ENCODE measurements around the gene CNNM4.

The CNNM4 gene

DNA sequence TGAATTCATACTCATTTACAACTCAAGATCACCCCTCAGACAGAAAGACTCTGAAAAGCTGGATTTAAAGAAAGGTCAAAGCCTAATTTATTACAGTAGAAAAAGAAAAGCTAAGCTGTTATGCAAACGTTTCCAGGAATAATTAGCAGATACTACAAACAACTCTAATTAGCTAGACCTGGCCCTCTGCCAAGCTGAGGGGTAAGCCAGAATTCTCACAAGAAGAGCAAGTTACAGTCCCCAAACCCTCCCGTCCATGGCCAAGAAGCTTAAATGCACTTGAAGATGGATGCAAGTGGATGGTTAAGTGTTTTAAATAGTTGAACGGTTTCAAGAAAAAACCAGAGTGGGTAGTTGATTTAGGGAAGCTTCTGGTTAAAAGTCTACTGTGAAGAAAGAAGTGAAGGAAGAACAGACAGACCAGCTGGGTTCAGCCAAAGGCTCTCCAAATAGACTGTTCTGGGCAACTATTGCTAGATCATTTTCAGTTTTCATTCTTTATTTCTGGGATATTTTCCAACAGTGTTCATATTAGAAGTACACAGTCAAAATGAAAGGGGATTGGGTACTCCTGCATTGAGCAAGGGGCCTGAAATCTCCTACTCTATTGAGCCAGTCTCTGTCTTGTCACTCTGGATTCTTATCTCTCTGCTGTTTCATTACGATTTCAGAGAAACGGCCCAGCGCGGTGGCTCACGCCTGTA lies 25.7 kb upstream of the CNNM4 start:
- ATAC-seq, result no peak
- TF ChIP-seq ZFP3 (CRISPR knock-in tag; IDR thresholded peaks at IDR 0.05) (no peak), ZFP30 (CRISPR knock-in tag; IDR thresholded peaks at IDR 0.05) (no peak), CSDC2 (CRISPR knock-in tag; IDR thresholded peaks at IDR 0.05) (no peak), BACH2 (CRISPR knock-in tag; IDR thresholded peaks at IDR 0.05; ENCODE audit: borderline replicate concordance) (no peak), ZC3H10 (CRISPR knock-in tag; IDR thresholded peaks at IDR 0.05) (no peak), RARB (CRISPR knock-in tag; IDR thresholded peaks at IDR 0.05) (no peak), TCF4 (CRISPR knock-in tag; IDR thresholded peaks at IDR 0.05; ENCODE audit: borderline replicate concordance) (no peak), ZNF565 (CRISPR knock-in tag; conservative IDR thresholded peaks at IDR 0.05; ENCODE audit: low read depth) (no peak), ISL1 (CRISPR knock-in tag; IDR thresholded peaks at IDR 0.05) (no peak)
- TF ChIP-seq, protein P1, sequence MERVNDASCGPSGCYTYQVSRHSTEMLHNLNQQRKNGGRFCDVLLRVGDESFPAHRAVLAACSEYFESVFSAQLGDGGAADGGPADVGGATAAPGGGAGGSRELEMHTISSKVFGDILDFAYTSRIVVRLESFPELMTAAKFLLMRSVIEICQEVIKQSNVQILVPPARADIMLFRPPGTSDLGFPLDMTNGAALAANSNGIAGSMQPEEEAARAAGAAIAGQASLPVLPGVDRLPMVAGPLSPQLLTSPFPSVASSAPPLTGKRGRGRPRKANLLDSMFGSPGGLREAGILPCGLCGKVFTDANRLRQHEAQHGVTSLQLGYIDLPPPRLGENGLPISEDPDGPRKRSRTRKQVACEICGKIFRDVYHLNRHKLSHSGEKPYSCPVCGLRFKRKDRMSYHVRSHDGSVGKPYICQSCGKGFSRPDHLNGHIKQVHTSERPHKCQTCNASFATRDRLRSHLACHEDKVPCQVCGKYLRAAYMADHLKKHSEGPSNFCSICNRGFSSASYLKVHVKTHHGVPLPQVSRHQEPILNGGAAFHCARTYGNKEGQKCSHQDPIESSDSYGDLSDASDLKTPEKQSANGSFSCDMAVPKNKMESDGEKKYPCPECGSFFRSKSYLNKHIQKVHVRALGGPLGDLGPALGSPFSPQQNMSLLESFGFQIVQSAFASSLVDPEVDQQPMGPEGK (CRISPR knock-in tag; IDR thresholded peaks at IDR 0.05; ENCODE audit: borderline replicate concordance), result no peak
- TF ChIP-seq, protein P2, sequence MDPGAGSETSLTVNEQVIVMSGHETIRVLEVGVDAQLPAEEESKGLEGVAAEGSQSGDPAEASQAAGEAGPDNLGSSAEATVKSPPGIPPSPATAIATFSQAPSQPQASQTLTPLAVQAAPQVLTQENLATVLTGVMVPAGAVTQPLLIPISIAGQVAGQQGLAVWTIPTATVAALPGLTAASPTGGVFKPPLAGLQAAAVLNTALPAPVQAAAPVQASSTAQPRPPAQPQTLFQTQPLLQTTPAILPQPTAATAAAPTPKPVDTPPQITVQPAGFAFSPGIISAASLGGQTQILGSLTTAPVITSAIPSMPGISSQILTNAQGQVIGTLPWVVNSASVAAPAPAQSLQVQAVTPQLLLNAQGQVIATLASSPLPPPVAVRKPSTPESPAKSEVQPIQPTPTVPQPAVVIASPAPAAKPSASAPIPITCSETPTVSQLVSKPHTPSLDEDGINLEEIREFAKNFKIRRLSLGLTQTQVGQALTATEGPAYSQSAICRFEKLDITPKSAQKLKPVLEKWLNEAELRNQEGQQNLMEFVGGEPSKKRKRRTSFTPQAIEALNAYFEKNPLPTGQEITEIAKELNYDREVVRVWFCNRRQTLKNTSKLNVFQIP (CRISPR knock-in tag; IDR thresholded peaks at IDR 0.05; ENCODE audit: borderline replicate concordance, low read depth), result no peak

DNA sequence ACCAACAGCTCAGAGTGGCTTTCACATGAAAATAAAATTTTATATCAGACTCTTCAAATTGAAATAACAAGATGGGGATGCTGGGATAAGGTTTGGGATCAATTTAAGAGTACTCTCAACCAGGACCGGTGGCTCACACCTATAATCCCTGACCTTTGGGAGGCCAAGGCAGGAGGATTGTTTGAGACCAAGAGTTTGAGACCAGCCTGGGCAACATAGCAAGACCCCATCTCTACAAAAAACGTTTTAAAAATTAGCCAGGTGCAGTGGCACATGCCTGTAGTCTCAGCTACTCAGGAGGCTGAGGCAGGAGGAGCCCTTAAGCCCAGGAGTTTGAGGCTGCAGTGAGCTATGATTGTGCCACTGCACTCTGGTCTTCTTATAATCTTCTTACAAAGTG lies 23.5 kb upstream of the CNNM4 start:
- TF ChIP-seq TOX (CRISPR knock-in tag; IDR thresholded peaks at IDR 0.05; ENCODE audit: borderline replicate concordance), result no peak
- TF ChIP-seq PPARA (CRISPR knock-in tag; IDR thresholded peaks at IDR 0.05; ENCODE audit: borderline replicate concordance), result no peak
- no peak for TF ChIP-seq TCF4 (CRISPR knock-in tag; IDR thresholded peaks at IDR 0.05; ENCODE audit: borderline replicate concordance)
- TF ChIP-seq, protein P2 (CRISPR knock-in tag; IDR thresholded peaks at IDR 0.05; ENCODE audit: borderline replicate concordance, low read depth), result no peak
- no peak for TF ChIP-seq ESRRG (CRISPR knock-in tag; IDR thresholded peaks at IDR 0.05)
- TF ChIP-seq, protein P3, sequence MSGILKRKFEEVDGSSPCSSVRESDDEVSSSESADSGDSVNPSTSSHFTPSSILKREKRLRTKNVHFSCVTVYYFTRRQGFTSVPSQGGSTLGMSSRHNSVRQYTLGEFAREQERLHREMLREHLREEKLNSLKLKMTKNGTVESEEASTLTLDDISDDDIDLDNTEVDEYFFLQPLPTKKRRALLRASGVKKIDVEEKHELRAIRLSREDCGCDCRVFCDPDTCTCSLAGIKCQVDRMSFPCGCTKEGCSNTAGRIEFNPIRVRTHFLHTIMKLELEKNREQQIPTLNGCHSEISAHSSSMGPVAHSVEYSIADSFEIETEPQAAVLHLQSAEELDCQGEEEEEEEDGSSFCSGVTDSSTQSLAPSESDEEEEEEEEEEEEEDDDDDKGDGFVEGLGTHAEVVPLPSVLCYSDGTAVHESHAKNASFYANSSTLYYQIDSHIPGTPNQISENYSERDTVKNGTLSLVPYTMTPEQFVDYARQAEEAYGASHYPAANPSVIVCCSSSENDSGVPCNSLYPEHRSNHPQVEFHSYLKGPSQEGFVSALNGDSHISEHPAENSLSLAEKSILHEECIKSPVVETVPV (CRISPR knock-in tag; IDR thresholded peaks at IDR 0.05), result no peak
- TF ChIP-seq OSR1 (CRISPR knock-in tag; IDR thresholded peaks at IDR 0.05), result no peak
- ATAC-seq, result no peak

DNA sequence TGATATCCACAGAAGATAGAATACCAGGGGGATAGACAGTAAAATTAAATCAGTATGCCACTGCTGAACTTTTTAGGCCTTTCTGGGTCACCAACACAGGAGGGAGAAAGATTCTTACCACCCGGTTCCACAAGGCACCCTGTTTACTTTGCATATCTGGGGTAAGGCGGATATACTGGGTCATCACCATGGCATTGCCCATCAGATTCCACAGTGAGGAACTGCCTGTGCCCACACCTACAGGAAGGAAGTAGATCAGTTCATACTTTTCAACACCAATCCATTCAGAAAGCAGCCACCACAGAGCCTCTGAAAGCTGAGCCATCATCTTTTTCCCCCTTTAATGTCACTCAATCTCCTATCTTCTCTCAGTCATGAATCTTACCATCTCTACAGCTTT lies 22.9 kb upstream of the CNNM4 start:
- no peak for TF ChIP-seq ZC3H10 (CRISPR knock-in tag; IDR thresholded peaks at IDR 0.05)
- TF ChIP-seq BACH2 (CRISPR knock-in tag; IDR thresholded peaks at IDR 0.05; ENCODE audit: borderline replicate concordance), result no peak
- no peak for TF ChIP-seq ZNF565 (CRISPR knock-in tag; conservative IDR thresholded peaks at IDR 0.05; ENCODE audit: low read depth)
- no peak for TF ChIP-seq ZNF8 (CRISPR knock-in tag; IDR thresholded peaks at IDR 0.05)
- TF ChIP-seq RARB (CRISPR knock-in tag; IDR thresholded peaks at IDR 0.05), result no peak
- TF ChIP-seq, protein P4, sequence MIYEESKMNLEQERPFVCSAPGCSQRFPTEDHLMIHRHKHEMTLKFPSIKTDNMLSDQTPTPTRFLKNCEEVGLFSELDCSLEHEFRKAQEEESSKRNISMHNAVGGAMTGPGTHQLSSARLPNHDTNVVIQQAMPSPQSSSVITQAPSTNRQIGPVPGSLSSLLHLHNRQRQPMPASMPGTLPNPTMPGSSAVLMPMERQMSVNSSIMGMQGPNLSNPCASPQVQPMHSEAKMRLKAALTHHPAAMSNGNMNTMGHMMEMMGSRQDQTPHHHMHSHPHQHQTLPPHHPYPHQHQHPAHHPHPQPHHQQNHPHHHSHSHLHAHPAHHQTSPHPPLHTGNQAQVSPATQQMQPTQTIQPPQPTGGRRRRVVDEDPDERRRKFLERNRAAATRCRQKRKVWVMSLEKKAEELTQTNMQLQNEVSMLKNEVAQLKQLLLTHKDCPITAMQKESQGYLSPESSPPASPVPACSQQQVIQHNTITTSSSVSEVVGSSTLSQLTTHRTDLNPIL (CRISPR knock-in tag; IDR thresholded peaks at IDR 0.05; ENCODE audit: low read depth), result no peak
- no peak for TF ChIP-seq TCF4 (CRISPR knock-in tag; IDR thresholded peaks at IDR 0.05; ENCODE audit: borderline replicate concordance)
- no peak for TF ChIP-seq TOX (CRISPR knock-in tag; IDR thresholded peaks at IDR 0.05; ENCODE audit: borderline replicate concordance)
- no peak for TF ChIP-seq PPARA (CRISPR knock-in tag; IDR thresholded peaks at IDR 0.05; ENCODE audit: borderline replicate concordance)
- TF ChIP-seq SNAI2 (CRISPR knock-in tag; IDR thresholded peaks at IDR 0.05), result no peak
- TF ChIP-seq, protein P5, sequence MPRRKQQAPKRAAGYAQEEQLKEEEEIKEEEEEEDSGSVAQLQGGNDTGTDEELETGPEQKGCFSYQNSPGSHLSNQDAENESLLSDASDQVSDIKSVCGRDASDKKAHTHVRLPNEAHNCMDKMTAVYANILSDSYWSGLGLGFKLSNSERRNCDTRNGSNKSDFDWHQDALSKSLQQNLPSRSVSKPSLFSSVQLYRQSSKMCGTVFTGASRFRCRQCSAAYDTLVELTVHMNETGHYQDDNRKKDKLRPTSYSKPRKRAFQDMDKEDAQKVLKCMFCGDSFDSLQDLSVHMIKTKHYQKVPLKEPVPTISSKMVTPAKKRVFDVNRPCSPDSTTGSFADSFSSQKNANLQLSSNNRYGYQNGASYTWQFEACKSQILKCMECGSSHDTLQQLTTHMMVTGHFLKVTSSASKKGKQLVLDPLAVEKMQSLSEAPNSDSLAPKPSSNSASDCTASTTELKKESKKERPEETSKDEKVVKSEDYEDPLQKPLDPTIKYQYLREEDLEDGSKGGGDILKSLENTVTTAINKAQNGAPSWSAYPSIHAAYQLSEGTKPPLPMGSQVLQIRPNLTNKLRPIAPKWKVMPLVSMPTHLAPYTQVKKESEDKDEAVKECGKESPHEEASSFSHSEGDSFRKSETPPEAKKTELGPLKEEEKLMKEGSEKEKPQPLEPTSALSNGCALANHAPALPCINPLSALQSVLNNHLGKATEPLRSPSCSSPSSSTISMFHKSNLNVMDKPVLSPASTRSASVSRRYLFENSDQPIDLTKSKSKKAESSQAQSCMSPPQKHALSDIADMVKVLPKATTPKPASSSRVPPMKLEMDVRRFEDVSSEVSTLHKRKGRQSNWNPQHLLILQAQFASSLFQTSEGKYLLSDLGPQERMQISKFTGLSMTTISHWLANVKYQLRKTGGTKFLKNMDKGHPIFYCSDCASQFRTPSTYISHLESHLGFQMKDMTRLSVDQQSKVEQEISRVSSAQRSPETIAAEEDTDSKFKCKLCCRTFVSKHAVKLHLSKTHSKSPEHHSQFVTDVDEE (CRISPR knock-in tag; IDR thresholded peaks at IDR 0.05), result no peak
- TF ChIP-seq, protein P2 (CRISPR knock-in tag; IDR thresholded peaks at IDR 0.05; ENCODE audit: borderline replicate concordance, low read depth), result no peak
- no peak for TF ChIP-seq ZFP30 (CRISPR knock-in tag; IDR thresholded peaks at IDR 0.05)
- TF ChIP-seq OSR1 (CRISPR knock-in tag; IDR thresholded peaks at IDR 0.05), result no peak
- no peak for TF ChIP-seq GLIS3 (CRISPR knock-in tag; IDR thresholded peaks at IDR 0.05)
- TF ChIP-seq, protein P1 (CRISPR knock-in tag; IDR thresholded peaks at IDR 0.05; ENCODE audit: borderline replicate concordance), result no peak
- TF ChIP-seq CSDC2 (CRISPR knock-in tag; IDR thresholded peaks at IDR 0.05), result no peak
- TF ChIP-seq ESRRG (CRISPR knock-in tag; IDR thresholded peaks at IDR 0.05), result no peak
- no peak for ATAC-seq

Data from SK-N-SH treated with all-trans-retinoic acid at 6 μM for 48 hours (cell line).